ENCODE results near the gene ZMIZ1.
A peak's percentile ranks its signal among the peaks of the same experiment; 100 is the strongest.
"Not testable (repeated sequence)": the region's sequence is repeated elsewhere in the genome, so short reads cannot be mapped to it uniquely, and the experiment has no call there.

Gene ZMIZ1

DNA sequence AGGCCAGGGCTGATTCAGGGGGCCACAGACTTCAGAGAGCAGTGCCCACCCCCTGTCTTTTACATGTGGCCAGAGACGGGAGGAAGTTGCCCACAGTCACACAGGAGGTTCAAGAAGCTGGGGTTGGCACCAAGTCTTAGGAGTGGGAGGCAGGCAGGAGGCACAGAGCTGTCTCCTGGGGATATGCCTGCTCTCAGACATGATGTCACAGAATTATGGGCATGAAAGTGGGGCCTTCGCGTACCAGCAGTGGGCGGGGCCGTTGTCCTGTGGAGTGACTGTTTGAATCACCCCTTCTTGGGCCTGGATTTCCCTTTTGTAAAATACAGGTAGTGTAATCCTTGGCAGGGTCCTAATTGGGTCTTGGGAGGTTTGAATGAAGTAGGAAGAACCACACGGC, 197.3 kb downstream of the ZMIZ1 start:
- peak; percentile 37 for DNase-seq (ENCODE audit: low spot score)

DNA sequence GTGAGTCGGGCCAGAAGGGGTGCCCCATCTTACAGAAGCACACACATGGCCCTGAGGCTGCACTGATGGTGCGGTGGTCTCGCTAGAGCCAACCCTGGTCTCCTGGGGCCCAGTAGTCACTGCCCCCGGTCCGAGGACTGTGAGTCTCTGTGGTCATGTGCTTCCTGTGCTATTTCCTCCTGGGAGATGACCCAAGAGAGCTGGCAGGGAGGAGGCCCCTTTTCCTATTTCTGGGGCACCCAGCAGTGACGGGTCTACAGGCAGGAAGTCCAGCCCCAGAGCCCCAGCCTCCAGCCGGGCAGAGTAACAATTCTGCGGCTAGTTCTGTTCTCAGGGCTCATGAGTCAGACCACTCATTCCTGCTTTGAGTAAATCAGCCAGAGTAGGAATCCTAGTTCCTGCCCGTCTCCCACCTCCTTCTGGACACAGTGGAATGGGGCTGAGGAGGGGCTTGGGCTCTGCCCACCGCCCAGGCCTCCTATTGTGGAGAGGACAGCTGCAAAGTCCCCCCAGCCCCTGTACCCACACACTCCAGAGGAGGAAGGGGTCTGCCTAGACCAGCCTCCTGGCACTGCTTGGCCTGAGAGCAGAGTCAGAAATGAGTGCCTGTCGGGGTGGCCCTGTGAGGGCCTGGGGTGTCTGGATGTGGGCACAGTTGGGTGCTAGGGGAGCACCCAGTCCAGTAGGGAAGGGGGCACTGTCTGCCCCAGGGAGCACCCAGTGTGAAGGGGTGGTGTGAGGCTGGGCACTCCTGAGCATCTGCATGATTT, 198.0 kb downstream of the ZMIZ1 start:
- peak; percentile 95 for DNase-seq (ENCODE audit: low spot score)

DNA sequence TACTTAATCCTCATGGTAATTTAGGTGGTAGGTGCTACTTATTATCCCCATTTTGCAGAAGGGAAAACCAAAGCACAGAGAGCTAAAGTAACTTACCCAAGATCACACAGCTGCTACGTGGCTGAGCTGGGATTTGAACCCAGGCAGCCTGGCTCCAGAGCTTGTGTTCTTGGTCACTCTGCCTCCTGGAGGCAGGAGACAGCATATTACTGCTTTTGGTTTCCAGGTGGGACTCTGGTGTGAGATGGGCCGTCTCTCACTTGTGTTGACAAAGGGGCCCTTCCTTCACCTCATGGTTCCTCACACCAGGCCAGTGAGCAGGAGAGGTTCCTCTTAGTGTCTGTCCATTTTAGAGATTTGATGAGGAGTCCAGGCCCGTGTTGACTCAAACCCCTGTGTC, 198.7 kb downstream of the ZMIZ1 start:
- no peak for DNase-seq (ENCODE audit: low spot score)

DNA sequence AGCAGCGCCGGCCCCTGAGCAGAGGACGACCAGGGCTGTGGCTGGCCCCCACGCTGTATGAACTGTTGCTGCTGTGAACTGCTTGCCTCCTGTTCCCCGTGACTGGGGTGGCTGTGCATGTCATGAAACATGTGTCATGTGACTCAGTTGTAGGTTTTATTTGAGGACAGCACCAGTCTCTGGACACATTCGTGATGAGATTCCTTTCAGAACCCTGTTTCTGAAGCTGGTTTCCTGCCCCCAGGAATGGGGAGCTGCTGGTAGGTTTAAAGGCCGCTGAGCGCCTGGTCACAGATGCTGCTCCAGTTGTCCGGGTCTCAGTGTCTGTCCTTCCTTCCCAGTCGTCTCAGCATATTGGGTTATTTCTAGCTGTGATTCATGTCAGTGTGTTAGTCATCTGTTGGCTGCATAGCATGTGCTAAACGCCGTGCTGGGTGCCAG, 199.4 kb downstream of the ZMIZ1 start:
- peak; percentile 68 for DNase-seq (ENCODE audit: low spot score)

DNA sequence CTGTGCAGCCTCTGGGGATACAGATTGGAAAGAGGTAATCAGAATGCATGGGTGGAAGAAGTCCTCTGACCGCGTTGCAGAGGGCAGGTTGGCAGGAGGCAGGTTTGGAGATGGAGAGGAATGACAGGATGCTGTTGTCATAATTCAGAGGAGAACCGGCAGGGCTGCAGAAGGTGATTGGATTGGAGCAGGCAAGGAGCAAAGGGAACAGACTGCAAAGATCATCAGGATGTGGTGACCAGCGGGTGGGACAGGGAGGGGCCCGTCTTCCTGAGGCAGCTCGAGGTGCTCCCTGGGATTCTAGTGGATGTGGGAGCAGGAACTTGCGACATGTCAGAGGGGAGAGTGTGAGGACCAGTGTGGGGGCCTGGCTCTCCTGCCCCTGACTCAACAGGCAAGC, 200.0 kb downstream of the ZMIZ1 start:
- DNase-seq (ENCODE audit: low spot score), result no peak

DNA sequence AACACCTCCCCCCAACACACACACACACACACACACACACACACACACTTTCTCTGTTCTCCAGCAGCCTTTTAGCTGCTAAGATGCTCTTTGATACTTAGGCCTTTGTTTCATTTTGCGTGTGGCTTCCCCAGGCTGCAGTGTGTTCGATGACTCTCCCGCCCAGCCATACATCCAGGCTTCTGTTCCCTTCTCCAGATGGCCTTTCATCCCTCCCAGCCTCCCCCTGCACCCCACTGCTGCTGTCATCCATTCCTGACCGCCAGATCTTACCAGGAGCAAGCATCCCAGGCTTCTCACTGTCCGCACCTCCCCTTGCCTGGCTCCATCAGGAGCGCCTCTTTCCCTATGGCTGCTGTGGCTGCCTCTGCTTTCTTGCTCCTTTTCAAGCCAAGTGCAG, 200.7 kb downstream of the ZMIZ1 start:
- no peak for DNase-seq (ENCODE audit: low spot score)

DNA sequence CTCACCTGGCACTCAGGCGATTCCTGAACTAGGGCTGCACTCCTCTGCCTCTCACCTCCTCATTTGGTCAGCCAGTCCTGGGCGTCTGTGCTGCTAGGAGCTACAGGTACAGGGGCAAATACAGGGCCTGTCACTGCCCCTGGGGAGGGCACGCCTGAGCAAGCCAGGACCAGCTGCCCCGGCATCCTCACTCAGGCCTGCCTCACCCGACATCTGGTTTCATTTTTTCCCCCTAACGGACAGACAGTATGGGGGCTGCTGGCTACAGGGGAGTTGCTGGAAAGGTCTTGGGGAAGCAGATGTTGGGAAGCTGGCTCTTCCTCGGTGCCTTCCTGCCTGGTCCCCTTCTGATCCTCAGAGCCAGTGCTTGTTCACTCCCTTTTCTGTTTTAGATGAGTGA, 201.2 kb downstream of the ZMIZ1 start:
- DNase-seq (ENCODE audit: low spot score), result no peak

DNA sequence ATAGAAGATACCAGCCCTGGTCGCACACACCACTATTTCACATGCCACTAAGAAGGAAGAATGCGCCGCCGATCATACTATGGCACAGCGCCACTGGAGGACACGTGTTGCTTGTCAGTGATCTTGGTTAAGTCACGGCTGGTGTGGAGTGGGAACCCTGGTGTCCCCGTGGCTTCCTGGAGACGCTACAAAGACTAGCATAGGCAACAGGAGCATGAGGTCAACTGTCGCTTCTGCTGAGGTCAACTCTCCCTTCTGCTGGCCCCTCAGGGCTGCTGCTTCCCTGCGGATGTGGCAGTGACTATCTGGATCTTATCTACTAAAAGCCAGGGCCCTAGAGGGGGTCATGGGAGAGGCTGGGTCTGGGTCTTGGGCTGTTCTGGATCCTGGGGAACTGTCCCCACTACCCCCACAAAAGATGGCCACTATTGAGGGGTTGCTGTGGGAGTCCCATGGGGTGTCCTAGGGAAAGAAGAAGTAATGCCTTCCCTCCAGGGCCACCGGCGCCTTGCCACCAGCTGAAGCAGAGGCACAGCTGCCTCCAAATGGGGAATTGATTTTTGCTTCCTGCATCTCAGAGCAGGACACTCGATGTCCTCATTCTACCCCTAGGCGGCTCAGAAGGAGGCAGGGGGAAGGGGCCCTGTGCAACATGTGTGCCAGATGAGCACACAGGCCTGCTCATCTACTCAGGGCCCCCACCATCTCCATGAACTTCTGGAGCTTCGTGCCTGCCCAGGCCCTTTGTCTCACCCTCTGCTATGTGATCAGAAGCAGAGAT, 201.9 kb downstream of the ZMIZ1 start:
- no peak for DNase-seq (ENCODE audit: low spot score)

DNA sequence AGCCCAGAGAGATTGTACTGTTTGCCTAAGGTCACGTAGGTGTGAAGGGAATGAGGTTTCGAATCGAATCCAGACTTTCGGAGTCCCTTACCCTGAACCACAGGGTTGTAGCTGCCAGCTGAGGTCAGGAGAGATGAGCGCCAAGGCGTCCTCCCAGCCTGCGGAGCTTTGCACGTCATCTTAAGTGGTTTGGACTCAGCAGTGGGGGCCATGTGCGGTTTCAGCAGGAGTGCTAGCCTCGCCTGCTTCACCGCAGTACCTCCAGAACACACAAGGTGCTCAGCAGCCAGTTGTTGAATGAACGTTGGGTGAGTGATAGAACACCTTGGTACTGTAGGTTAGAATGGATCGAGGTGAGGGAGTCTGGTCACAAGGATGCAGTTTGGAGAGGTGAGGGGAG, 203.6 kb downstream of the ZMIZ1 start:
- DNase-seq (ENCODE audit: low spot score), result no peak

DNA sequence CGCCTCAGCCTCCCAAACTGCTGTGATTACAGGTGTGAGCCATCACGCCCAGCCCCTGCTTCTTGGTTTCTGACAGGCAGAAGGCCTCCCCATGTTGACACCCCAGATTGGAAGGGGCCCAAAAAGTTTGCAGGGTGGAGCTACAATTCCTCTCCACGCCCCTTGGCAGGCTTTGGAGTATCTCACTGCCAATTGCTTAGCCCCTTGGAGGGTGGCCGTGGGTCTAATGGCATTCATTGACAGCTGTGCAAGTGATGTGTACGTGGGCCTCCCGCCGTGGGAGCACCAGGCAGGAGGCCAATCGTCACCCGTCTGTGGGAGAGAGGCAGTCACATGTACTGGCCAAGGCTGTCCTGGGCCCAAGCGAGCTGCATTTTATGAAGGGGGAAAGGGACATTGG, 204.8 kb downstream of the ZMIZ1 start:
- no peak for DNase-seq (ENCODE audit: low spot score)

DNA sequence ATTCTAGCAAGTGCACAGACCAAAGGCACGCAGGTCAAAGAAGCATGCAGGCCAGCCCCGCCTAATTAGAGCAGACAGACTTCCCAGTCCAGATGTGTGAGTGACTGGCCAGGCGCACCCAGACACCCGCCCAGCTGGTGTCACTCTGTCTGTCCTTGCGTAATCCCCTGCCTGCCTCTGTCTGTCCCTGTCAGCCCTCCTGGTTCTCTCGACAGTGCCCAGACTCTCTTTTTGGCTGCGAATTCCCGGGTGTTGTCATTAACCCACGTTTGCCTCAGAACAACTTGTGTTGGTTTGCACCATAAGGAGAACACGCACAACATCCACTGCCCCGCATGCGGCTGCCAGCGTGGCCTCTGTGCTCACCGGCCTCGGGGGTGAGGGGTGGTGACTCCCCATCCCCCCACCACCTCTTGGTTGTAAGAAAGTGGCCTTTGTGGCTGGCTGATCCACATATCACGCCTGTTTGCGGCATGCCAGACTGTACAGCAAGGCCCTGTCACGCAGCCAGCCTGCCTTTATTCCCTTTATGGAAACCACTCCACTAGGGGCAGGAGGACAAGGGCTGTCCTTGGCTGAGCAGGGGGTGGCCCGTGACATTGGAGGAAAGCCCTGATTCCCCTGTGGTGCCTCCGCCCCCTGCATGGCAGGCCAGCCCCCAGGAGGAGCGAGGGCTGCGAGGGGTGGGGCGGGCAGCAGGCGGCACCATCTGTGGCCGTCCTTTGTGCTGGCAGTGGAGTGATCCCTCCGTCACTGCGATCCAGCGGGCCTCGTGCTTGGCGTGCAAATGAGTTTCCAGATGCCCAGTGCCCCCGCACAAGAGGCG, 205.7 kb downstream of the ZMIZ1 start:
- peak; percentile 76 for DNase-seq (ENCODE audit: low spot score)

DNA sequence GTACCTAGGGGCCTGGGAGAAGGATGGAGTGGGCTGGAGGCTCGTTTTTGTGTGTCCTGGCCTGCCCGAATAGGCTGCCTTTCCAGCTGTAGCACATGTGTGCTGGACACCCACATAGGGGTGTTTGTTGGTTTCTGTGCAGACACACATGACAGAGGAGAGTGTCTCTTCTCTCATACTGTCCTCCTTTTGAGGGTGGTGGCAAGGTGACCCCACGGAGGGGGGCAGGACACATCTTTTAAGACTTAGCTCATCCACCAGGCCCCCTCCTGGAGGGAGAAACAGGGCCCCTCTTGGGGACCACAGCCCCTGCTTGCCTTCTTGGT, 206.3 kb downstream of the ZMIZ1 start:
- DNase-seq (ENCODE audit: low spot score), result no peak

DNA sequence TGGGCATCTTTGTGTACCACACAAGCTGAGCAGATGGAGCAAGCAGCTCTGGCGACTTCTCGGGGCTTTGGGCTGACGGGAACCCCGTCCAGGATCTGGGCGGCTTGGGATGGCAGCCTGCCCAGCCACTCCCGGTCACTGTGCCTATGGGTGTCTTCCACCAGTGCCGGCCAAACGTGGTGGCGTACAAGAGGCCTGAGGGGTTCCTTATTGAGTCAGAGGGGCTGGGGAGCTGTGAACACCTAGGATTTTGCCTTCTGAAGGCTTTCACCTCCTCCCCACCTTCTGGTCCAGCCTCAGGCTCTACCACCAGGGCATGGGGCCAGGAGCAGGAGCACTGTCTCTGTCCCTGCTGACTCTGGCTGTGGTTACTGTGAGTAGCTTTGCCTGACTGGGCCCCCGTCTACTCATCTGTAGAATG, 206.7 kb downstream of the ZMIZ1 start:
- peak; percentile 67 for DNase-seq (ENCODE audit: low spot score)

DNA sequence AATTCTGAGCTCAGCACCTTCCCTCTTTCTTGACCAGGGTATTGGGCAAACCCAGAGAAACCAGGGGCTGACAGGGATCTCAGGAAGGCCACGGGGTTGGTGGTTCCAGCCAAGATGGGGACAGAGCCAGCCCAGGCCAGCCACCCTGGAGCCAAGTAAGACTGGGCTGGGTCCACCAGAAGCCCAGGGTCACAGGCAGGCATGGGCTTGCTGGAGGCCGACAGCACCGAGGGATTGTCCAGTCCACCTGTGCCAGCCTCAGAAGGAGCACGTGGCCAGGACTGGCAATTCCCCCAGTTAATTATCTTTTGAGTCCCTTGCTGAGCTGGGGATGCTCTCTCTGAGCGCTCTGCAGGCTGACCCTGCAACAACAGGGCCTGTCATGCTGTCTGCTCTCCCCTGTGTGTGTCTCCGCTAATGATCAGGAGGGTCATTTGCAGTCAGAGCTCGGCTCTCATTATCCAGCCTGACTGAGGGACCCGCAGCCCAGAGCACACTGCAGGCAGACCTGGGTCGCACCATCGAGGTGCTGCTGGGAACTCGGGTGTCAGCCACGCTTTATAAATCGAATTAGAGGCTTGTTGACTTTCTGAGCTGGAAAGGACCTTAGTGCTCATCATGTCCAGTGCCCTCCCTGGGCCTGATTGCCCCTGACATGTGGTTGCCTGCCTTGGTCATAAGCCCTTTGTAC, 209.0 kb downstream of the ZMIZ1 start:
- no peak for DNase-seq (ENCODE audit: low spot score)

DNA sequence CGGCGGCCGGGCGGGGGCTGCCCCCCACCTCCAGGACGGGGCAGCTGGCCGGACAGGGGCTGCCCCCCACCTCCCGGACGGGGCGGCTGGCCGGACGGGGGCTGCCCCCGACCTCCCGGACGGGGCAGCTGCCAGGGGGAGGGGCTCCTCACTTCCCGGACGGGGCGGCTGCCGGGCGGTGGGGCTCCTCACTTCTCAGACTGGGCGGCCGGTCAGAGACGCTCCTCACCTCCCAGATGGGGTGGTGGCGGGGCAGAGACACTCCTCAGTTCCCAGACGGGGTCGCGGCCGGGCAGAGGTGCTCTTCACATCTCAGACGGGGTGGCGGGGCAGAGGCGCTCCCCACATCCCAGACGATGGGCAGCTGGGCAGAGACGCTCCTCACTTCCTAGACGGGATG, 210.3 kb downstream of the ZMIZ1 start:
- DNase-seq (ENCODE audit: low spot score), result not testable (repeated sequence)

DNA sequence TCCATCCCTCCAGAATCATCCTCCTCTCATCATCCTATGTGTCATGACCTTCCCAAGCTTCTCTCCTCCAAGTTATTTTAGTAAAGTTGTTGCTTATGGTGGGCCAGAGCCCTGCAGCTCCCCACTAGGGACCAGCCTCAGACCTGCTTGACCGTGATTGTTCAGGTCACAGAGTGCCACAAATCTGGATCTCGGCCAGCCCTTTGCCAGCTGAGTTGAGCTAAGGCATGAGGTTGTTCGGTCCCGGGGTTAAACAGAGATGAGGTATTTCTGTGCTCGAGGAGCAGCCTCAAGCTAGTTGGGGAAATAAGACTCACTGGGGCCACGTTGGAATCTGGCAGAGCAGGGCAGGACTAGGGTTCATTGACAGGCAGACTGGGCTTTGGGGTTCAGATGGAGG, 212.2 kb downstream of the ZMIZ1 start:
- no peak for DNase-seq (ENCODE audit: low spot score)

DNA sequence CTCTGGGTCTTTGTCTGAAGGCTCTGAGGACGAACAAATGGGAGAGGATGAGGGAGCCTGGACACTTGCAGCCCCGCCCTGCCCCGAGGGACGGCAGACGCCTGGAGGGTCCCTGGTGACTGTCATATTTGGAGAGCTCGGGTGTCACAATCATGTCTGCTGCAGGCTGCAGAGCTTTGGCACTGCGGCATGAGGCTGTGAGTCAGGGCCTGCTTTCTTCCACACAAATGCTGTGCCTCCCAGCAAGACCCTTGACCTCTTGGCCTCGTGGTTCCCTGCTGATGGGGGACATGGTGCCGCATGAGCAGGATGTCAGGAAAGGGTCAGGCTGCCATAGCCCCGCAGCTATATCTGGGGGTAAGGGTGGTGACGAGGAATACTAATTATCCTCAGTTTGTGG, 213.6 kb downstream of the ZMIZ1 start:
- DNase-seq (ENCODE audit: low spot score), result no peak

DNA sequence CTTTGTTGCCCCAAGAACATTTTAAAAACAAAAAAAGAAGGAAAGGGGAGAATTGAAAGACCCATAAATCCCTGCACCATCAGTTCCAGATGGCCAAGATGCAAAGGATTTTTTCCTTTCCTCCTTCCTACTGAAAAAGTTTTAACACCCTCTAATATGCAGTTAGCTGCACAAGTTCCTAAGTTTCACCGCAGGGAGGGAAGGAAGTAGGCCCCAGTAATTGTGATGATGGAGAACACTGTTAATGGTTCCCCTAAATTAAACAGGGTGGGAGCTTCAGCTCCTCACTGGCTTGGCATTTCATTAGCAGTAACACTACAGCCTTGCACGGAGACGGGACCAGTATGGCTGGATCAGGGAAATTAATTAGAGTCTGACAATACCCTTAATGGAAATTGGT, 214.8 kb downstream of the ZMIZ1 start:
- DNase-seq (ENCODE audit: low spot score), result no peak

DNA sequence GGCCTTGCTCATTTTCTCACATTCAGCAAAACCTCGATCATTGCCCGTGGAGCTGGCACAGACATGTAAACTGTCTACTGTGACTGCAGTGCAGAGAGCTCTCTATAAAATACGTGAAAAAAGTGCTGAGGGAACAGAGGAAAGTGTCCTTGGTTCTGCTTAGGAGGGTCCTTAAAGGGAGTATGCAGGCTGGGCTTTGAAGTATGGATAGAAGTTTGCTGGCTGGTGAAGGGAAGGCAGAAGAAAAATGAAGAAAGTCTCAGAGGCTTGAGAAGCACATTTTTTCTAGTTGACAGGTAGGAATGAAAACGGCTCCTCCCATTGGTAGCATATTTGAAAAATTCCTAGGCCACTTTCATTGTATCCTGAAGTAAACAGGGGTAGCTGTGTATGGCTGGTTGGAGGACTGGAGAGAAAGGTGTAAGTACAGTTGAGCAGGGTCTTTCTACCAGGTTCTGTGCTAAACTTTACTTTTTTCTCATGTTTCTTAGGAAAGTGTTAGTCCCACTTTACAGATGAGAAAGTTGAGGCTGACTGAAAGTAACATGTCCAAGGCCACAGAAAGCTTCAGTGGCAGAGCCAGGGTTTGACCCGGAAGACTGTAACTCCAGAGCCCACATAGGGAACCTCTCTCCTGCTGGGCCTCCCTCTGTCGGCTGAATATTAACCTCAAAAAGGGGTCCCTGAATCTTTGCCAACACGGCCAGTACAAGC, 215.5 kb downstream of the ZMIZ1 start:
- no peak for DNase-seq (ENCODE audit: low spot score)

DNA sequence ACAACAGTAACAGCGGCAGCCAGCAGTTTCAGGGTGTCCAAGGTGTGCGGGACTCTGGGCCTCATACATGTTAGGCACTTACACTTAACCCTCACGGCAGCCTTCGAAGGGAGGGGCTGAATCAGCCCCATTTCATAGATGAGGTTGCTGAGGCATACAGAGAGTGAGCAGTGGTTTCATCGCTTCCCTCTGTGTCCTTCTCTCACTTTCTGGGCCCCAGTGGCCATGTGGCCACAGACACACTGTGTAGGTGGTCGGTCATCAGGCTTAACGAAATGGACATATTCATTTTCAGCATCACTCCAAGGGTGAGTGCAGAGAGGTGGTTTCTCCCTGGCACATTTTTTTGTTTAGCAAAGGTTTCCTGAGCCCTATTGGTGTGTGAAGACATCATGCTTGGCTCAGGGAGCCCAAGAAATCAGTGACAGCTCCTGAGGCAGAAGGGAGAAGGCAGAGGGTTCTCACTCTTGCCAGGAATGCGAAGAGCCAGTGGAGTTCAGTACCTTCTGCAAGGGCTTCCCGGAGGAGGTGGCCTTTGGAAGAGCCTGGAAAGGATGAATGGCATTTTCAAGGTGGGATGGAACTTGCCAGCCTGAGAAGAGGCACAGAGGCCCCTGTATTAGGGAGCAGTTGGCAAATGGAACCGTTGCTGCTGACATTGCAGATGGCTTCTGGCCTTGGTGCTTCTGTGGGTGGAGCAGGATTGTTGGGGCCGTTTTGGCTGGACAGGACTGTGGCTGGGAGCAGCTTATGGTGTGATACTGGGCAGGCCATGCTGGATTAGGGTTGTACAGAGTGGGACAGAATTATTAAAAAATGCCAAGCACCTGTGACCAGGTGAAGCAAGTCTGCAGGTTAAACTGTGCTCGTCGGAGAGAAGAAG, 216.8 kb downstream of the ZMIZ1 start:
- DNase-seq (ENCODE audit: low spot score), result no peak
